Motor neuron (in vitro differentiated cells): ENCODE measurements around the gene CRMP1. TPM values are rescaled to one million over a fixed set of nuclear protein-coding genes. Genes with fewer than 3 reads are reported as not detected.

Source experiments
- ATAC-seq, 8 experiments: fragments of 200-7000 bp; cut with Tn5 transposase; replicated peaks in 6 of 8; 2 replicates each; pipeline ENCODE4 v1.8.0; 2021; ENCODE audit warnings: mild to moderate bottlenecking in 8 of 8, moderate library complexity in 8 of 8
- H3K27ac ChIP-seq, 2 donors: fragments of 250-450 bp; sonication (Bioruptor Pico); 2 replicates each; pipeline ENCODE4 v1.9.0; 2021; ENCODE audit warnings: antibody characterized with exemption in 2 of 2, mild to moderate bottlenecking in 2 of 2, moderate library complexity in 1 of 2
- H3K4me1 ChIP-seq, 2 donors: fragments of 250-450 bp; sonication (Bioruptor Pico); replicated peaks in 1 of 2; 2 replicates each; pipeline ENCODE4 v1.6.1; 2021; ENCODE audit warnings: antibody characterized with exemption in 2 of 2, mild to moderate bottlenecking in 2 of 2, moderate library complexity in 1 of 2
- H3K4me3 ChIP-seq, 5 donors: fragments of 250-450 bp; sonication (Bioruptor Pico); 2 replicates each; pipeline ENCODE4 v1.9.0; 2021; ENCODE audit warnings: antibody characterized with exemption in 5 of 5, mild to moderate bottlenecking in 5 of 5, moderate library complexity in 4 of 5
- WGBS, 10 experiments: fragments of 450-650 bp; shearing (Covaris generic); methylation state at CpG; one replicate each; pipeline ENCODE4 v1.0.0; 2022; 5-methylcytosine and 5-hydroxymethylcytosine counted together
- in situ Hi-C, 9 experiments: fragments of 400-800 bp; cut with MboI; loops; one replicate each; pipeline ENCODE4 v1.15.0; 2021; ENCODE audit warnings: low sequenced_read_pairs in 9 of 9, low pct_unique_long_range_greater_than_20kb in 2 of 9; ENCODE audit not compliant: unreplicated experiment in 9 of 9
- total RNA-seq, 8 experiments: library from RNA; unstranded; fragments of 300-600 nt; gene quantifications; 2 replicates each; pipeline versions ENCODE4 v1.2.3 to v1.2.4, GENCODE V29; 2022

The CRMP1 gene
- total RNA-seq, 8 experiments from 2014 or later, result 3.9 to 468 (median 276) TPM

DNA sequence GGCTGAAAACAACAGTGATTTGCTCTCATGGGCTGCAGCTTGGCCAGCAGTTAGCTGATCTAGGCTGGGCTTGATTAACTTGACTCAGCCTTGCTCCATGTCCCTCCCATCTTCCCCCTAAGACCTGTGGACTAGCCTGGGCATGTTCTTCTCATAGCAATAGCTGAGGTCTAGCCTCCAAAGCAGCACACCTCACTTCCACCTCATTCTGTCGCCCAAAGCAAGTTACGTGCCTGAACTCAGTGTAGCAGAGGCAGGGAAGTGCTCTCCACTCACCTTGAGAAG is 119.7 kb downstream of the CRMP1 start:
- in situ Hi-C loops, result no loop called here
- peaks cover 4 to 9% of the 10 kb centered on the region in 2 donors for H3K4me1 ChIP-seq
- peak in 3 of 8 experiments; percentile 63 to 88 (median 77) for ATAC-seq
- H3K4me3 ChIP-seq, result no peak overlapping the region
- 80% methylated on average over 1 of the region's 2 CpGs; no CpG with 5 or more reads in 9 of the 10 experiments for WGBS, 10 experiments
- no peak overlapping the region for H3K27ac ChIP-seq

GRCh38 chr4:5772528-5773270 is 120.2 kb downstream of the CRMP1 start:
- 37 to 100% (median 94%) methylated on average over 2 to 6 of the region's 9 CpGs; no CpG with 5 or more reads in 5 of the 10 experiments for WGBS, 10 experiments
- Histone ChIP-seq H3K27ac (no peak overlapping the region), H3K4me1 (peaks cover 4 to 9% of the 10 kb centered on the region in 2 donors), H3K4me3 (no peak overlapping the region)
- in situ Hi-C loops, result no loop called here
- ATAC-seq, result no peak

Other genes starting within 250 kb of the CRMP1 start
- gene EVC2, start 184.5 kb downstream of the CRMP1 start, total RNA-seq, result 1 to 10 TPM in 5 of 8 experiments, under 1 TPM in 3; 0.16 to 5.1 (median 1.0) TPM
- 10 to 100 TPM in 4 of 8 experiments, 1 to 10 TPM in 4; 2.1 to 26.4 (median 7.7) TPM for gene EVC, start 181.9 kb downstream of the CRMP1 start, total RNA-seq
- 1 to 10 TPM in 1 of 8 experiments, under 1 TPM in 7; 0.09 to 1.2 (median 0.39) TPM for gene C4orf50, start 125.3 kb upstream of the CRMP1 start, total RNA-seq